ENCODE data around the gene MICOS13. TPM values are rescaled to one million over a fixed set of nuclear protein-coding genes. Genes with fewer than 3 reads are reported as not detected.
"Not testable (repeated sequence)": the region's sequence is repeated elsewhere in the genome, so short reads cannot be mapped to it uniquely, and the experiment has no call there.

MICOS13 gene
- total RNA-seq, 2 experiments from 2014 or later: 53.1 to 55.1 TPM

- ChIA-PET POLR2A (interaction anchor here (0.7 to 1.7 kb wide), 11 partner anchors 9 to 1654 kb away, joined by 3 to 21 read pairs (median 4); partner anchors contain the start of genes CATSPERD, LONP1, SAFB and SAFB2), CTCF (interaction anchor here (0.8 to 7.5 kb wide), 5 partner anchors 8 to 143 kb away, joined by 3 to 113 read pairs (median 4); partner anchors contain the start of genes CATSPERD and LONP1)
- Mint-ChIP-seq H3K36me3 (ENCODE audit: low read depth) (peaks cover 44% of the 10 kb centered on the region), H3K27ac (peak overlapping the region; percentile 95), H3K27me3 (ENCODE audit: low read depth) (no peaks in the 10 kb centered on the region), H3K4me3 (peak overlapping the region; percentile 97), H3K9me3 (ENCODE audit: insufficient read depth) (no peaks in the 10 kb centered on the region), H3K4me1 (ENCODE audit: low read depth) (peaks cover 34% of the 10 kb centered on the region)
- DNase-seq: peak; percentile 48
- no peak for ATAC-seq
These were observed 10.9 kb upstream of the MICOS13 start for GRCh38 chr19:5690955-5691821.

GRCh38 chr19:5690125-5690954 lies 10.0 kb upstream of the MICOS13 start, which contains the start of gene RPL36:
RPL36 (plus strand) TSS chr19:5690295; CDS start chr19:5690508, 213 bp downstream.
- Mint-ChIP-seq H3K9me3 (ENCODE audit: insufficient read depth) (no peaks in the 10 kb centered on the region), H3K27me3 (ENCODE audit: low read depth) (no peaks in the 10 kb centered on the region), H3K4me3 (peak within 1 kb of the TSS; percentile 97), H3K27ac (peak within 1 kb of the TSS; percentile 95), H3K4me1 (ENCODE audit: low read depth) (peaks cover 40% of the 10 kb centered on the region), H3K36me3 (ENCODE audit: low read depth) (peaks cover 44% of the 10 kb centered on the region)
- DNase-seq (peak; percentile 99), ATAC-seq (peak; percentile 60)
- ChIA-PET CTCF (interaction anchor here (0.6 to 7.5 kb wide), 21 partner anchors 8 to 881 kb away, joined by 3 to 113 read pairs (median 4); partner anchors contain the start of genes CATSPERD, DUS3L, HSD11B1L and LONP1), POLR2A (interaction anchor here (0.6 to 1.7 kb wide), 19 partner anchors 10 to 1655 kb away, joined by 3 to 21 read pairs (median 3); partner anchors contain the start of genes CATSPERD, LONP1, SAFB and SAFB2)

- CTCF ChIA-PET: interaction anchor here (5.0 to 7.5 kb wide), 2 partner anchors 29 to 66 kb away, joined by 63 to 113 read pairs; partner anchors contain the start of genes CATSPERD, LONP1, SAFB and SAFB2
- not testable (repeated sequence) for H3K9me3 Mint-ChIP-seq (ENCODE audit: insufficient read depth); DNase-seq; H3K27me3 Mint-ChIP-seq (ENCODE audit: low read depth); ATAC-seq
- Mint-ChIP-seq H3K36me3 (ENCODE audit: low read depth) (peaks cover 31% of the 10 kb centered on the region), H3K4me3 (peak overlapping the region; percentile 48), H3K27ac (peak overlapping the region; percentile 50), H3K4me1 (ENCODE audit: low read depth) (peaks cover 40% of the 10 kb centered on the region)
- POLR2A ChIA-PET: interaction anchor here (1.0 to 3.3 kb wide), 2 partner anchors 30 to 31 kb away, joined by 3 to 11 read pairs; partner anchors contain the start of genes CATSPERD and LONP1
These were observed 8.1 kb upstream of the MICOS13 start for GRCh38 chr19:5688262-5688881.

- ChIA-PET CTCF (interaction anchor here (1.0 to 7.5 kb wide), 12 partner anchors 17 to 280 kb away, joined by 3 to 113 read pairs (median 4); partner anchors contain the start of genes CATSPERD, LONP1, SAFB and SAFB2), POLR2A (interaction anchor here (0.7 to 3.3 kb wide), 4 partner anchors 31 to 103 kb away, joined by 3 to 19 read pairs (median 7); partner anchors contain the start of genes CATSPERD, LONP1, SAFB and SAFB2)
- Mint-ChIP-seq H3K27me3 (ENCODE audit: low read depth) (peaks cover 3% of the 10 kb centered on the region), H3K4me1 (ENCODE audit: low read depth) (peaks cover 33% of the 10 kb centered on the region), H3K27ac (no peak overlapping the region), H3K36me3 (ENCODE audit: low read depth) (peaks cover 24% of the 10 kb centered on the region), H3K4me3 (peak overlapping the region; percentile 79), H3K9me3 (ENCODE audit: insufficient read depth) (no peaks in the 10 kb centered on the region)
- ATAC-seq (no peak), DNase-seq (no peak)
These were observed 7.3 kb upstream of the MICOS13 start for GRCh38 chr19:5687360-5688198.

GRCh38 chr19:5686647-5687359 lies 6.5 kb upstream of the MICOS13 start:
- POLR2A ChIA-PET: interaction anchor here (0.7 to 3.3 kb wide), 4 partner anchors 33 to 1238 kb away, joined by 3 to 19 read pairs (median 8); partner anchors contain the start of genes CATSPERD, LONP1, SAFB and SAFB2
- Mint-ChIP-seq H3K4me1 (ENCODE audit: low read depth) (peaks cover 27% of the 10 kb centered on the region), H3K27ac (peak overlapping the region; percentile 88), H3K27me3 (ENCODE audit: low read depth) (peaks cover 8% of the 10 kb centered on the region), H3K9me3 (ENCODE audit: insufficient read depth) (no peaks in the 10 kb centered on the region), H3K36me3 (ENCODE audit: low read depth) (peaks cover 16% of the 10 kb centered on the region), H3K4me3 (peak overlapping the region; percentile 79)
- peak; percentile 68 for ATAC-seq
- CTCF ChIA-PET: interaction anchor here (1.0 to 7.5 kb wide), 12 partner anchors 17 to 281 kb away, joined by 3 to 113 read pairs (median 4); partner anchors contain the start of genes CATSPERD, LONP1, SAFB and SAFB2
- peak; percentile 99 for DNase-seq

DNA sequence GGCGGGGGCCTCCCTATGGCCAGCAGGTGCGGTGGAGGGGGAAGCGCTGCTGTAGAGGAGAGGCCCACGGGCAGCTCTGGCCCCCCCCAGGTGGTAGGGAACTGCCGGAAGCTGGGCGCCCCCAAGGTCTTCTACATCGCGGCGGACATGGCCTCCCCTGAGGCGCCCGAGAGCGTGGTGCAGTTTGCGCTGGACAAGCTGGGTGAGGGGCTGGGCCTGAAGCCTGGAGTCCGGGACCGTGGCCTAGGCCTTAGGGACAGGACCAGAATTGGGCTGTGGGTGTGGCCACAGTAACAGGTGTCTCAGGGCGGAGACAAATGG lies 6.0 kb upstream of the MICOS13 start:
- H3K9me3 Mint-ChIP-seq (ENCODE audit: insufficient read depth): no peaks in the 10 kb centered on the region
- ChIA-PET CTCF (interaction anchor here (1.2 to 7.5 kb wide), 9 partner anchors 21 to 281 kb away, joined by 3 to 113 read pairs (median 5); partner anchors contain the start of genes CATSPERD, LONP1, SAFB and SAFB2), POLR2A (interaction anchor here (0.7 to 3.3 kb wide), 3 partner anchors 33 to 1237 kb away, joined by 4 to 19 read pairs (median 11); partner anchors contain the start of genes CATSPERD, LONP1, SAFB and SAFB2)
- H3K27me3 Mint-ChIP-seq (ENCODE audit: low read depth): peaks cover 12% of the 10 kb centered on the region
- H3K4me1 Mint-ChIP-seq (ENCODE audit: low read depth): peaks cover 33% of the 10 kb centered on the region
- H3K4me3 Mint-ChIP-seq: peak overlapping the region; percentile 79
- H3K36me3 Mint-ChIP-seq (ENCODE audit: low read depth): peaks cover 13% of the 10 kb centered on the region
- DNase-seq (no peak), ATAC-seq (no peak)
- H3K27ac Mint-ChIP-seq: peak overlapping the region; percentile 88

DNA sequence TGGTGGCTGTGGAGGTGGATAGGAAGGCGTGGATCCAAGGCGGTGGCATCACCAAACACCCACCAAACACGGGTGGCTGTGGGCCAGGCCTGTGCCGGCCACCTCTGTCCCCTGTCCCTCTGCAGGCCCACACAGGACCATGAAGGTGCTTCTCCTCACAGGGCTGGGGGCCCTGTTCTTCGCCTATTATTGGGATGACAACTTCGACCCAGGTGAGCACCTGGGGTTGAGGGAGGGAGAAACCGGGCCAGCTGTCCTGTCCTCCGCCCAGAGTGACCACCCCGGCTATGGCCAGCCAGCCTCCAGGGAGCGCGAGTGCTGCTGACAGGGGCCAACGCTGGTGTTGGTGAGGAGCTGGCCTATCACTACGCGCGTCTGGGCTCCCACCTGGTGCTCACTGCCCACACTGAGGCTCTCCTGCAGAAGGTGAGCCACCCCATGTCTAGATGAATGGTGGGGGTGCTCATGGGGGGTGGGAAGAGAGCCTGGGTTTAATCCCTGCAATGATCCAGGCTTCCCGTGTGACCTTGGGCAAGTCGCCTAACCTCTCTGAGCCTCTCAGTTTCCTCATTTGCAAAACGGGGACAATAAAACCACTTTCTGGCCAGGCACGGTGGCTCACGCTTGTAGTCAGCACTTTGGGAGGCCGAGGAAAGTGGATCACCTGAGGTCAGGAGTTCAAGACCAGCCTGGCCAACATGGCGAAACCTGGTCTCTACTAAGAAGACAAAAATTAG lies 4.5 kb upstream of the MICOS13 start:
- POLR2A ChIA-PET: no interaction called here
- CTCF ChIA-PET: interaction anchor here (7.5 kb wide), 1 partner anchor 33 kb away, joined by 113 read pairs; the partner anchor contains the start of genes CATSPERD and LONP1
- Mint-ChIP-seq H3K27ac (no peak overlapping the region), H3K27me3 (ENCODE audit: low read depth) (peaks cover 12% of the 10 kb centered on the region), H3K36me3 (ENCODE audit: low read depth) (no peaks in the 10 kb centered on the region), H3K4me1 (ENCODE audit: low read depth) (peaks cover 40% of the 10 kb centered on the region), H3K4me3 (no peak overlapping the region), H3K9me3 (ENCODE audit: insufficient read depth) (no peaks in the 10 kb centered on the region)
- ATAC-seq (no peak), DNase-seq (no peak)

DNA sequence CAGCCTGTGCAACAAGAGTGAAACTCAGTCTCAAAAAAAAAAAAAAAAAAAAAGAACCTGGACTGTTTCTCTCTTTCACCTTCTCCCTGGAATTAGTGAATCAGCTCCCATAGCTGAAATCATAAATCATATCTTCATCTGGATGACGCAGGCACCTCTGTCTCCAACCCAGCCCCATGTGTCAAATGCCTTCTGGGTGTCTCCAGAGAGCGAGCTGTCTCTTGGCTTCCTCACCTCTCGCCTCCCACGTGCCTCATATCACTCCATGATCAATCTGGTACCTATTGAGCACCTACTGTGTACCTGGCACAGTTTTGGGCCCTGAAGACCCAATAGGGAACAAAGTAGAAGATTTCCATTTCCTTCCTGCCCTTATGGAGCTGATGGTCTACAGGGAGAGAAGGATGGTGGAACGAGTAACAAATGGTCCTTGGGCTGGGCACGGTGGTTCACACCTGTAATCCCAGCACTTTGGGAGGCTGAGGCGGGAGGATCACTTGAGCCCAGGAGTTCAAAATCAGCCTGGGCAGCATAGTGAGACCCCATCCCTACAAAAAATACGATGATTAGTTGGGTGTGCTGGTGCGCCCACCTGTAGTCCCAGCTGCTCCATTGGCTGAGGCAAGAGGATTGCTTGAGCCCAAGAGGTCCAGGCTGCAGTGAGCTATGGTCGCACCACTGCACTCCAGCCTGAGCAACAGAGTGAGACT lies 3.0 kb upstream of the MICOS13 start:
- Mint-ChIP-seq H3K4me3 (no peak overlapping the region), H3K9me3 (ENCODE audit: insufficient read depth) (no peaks in the 10 kb centered on the region), H3K4me1 (ENCODE audit: low read depth) (peaks cover 40% of the 10 kb centered on the region), H3K36me3 (ENCODE audit: low read depth) (no peaks in the 10 kb centered on the region), H3K27ac (no peak overlapping the region), H3K27me3 (ENCODE audit: low read depth) (peaks cover 12% of the 10 kb centered on the region)
- no peak for ATAC-seq
- CTCF ChIA-PET: no interaction called here
- no peak for DNase-seq
- POLR2A ChIA-PET: no interaction called here

- no peak for ATAC-seq
- Mint-ChIP-seq H3K36me3 (ENCODE audit: low read depth) (peaks cover 4% of the 10 kb centered on the region), H3K27ac (no peak overlapping the region), H3K9me3 (ENCODE audit: insufficient read depth) (no peaks in the 10 kb centered on the region), H3K27me3 (ENCODE audit: low read depth) (peaks cover 12% of the 10 kb centered on the region), H3K4me1 (ENCODE audit: low read depth) (peaks cover 35% of the 10 kb centered on the region), H3K4me3 (no peak overlapping the region)
- ChIA-PET POLR2A (interaction anchor here (0.6 to 1.0 kb wide), 2 partner anchors 38 to 59 kb away, joined by 3 read pairs; partner anchors contain the start of genes CATSPERD, LONP1 and SAFB), CTCF (interaction anchor here (1.6 kb wide), 1 partner anchor 8 kb away, joined by 4 read pairs; the partner anchor contains the start of gene RPL36)
- no peak for DNase-seq
These were observed 1.8 kb upstream of the MICOS13 start for GRCh38 chr19:5682107-5682482.
